Occipital lobe (tissue), 2 donors: ENCODE results near the gene HMCN2. TPM values are rescaled to one million over a fixed set of nuclear protein-coding genes. Genes with fewer than 3 reads are reported as not detected.
"Not testable (repeated sequence)": the region's sequence is repeated elsewhere in the genome, so short reads cannot be mapped to it uniquely, and the experiment has no call there.

ENCODE experiments used
- DNase-seq: peaks from one replicate; lab custom pipeline; 2025; lab: John Stamatoyannopoulos, UW
- total RNA-seq: library from RNA; depleted of rRNA; stranded (reverse); fragments of >200 nt; gene quantifications from one replicate; pipeline ENCODE4 v1.2.3, GENCODE V29; 2014

The HMCN2 gene
- total RNA-seq, 1 donor from 2014 or later = not detected

DNA sequence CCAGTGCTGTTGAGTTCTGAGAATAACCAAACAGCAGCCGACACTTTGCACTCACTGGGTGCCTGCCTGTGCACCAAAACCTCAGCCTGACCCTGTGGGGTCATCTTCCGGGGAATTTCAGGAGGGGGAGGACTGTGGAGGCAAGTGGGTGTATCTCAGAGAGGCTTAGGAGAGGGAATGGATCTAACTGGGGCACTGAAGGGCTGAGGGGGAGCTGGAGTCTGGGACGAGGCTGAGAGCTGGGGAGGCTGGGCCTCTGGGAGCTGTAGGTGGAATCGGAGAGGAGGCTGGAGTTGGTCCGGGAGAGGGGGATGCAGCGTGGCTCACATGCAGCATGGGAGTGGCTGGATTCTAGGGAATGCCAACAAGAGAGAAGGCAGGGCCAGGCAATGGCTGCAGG, 164.3 kb downstream of the HMCN2 start:
- DNase-seq = no peak

DNA sequence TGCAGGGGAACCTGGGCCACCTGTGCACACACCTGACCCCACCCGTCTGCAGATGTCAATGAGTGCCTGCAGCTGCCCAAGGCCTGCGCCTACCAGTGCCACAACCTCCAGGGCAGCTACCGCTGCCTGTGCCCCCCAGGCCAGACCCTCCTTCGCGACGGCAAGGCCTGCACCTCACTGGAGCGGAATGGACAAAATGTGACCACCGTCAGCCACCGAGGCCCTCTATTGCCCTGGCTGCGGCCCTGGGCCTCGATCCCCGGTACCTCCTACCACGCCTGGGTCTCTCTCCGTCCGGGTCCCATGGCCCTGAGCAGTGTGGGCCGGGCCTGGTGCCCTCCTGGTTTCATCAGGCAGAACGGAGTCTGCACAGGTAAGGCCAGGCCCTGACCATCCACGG, 164.7 kb downstream of the HMCN2 start:
- no peak for DNase-seq

DNA sequence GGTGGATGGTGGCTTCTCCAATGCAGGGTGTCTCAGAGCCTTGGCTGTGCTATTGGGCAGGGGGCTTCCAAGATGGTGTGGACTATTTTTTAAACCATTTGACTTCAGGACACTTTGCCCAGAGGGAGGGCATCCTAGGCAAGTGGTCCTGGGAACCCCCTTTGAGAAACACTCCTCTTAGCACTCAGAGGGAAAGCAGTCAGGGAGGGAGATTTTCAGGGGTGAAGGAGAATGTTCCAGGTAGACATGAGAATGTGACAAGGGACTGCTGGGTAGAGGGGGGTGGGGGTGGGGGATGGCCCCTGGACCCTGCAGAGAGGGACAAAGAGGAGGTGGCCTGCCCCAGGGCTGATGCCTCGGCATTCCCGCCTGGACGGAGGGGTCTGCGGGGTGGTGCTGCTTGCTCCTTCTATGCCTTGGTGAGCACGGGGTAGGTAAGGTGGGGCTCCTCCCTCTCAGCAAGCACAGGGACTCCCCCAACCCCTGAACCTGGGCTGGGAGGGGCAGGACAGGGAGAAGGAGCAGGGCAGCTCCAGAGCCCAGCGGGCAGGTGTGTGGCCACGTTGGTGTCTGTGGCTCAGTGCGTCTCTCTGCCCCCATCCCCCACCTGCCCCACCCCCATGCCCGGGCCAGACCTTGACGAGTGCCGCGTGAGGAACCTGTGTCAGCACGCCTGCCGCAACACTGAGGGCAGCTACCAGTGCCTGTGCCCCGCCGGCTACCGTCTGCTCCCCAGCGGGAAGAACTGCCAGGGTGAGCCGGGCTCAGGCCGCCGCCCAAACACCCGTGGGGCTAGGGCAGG, 165.4 kb downstream of the HMCN2 start:
- DNase-seq = no peak

DNA sequence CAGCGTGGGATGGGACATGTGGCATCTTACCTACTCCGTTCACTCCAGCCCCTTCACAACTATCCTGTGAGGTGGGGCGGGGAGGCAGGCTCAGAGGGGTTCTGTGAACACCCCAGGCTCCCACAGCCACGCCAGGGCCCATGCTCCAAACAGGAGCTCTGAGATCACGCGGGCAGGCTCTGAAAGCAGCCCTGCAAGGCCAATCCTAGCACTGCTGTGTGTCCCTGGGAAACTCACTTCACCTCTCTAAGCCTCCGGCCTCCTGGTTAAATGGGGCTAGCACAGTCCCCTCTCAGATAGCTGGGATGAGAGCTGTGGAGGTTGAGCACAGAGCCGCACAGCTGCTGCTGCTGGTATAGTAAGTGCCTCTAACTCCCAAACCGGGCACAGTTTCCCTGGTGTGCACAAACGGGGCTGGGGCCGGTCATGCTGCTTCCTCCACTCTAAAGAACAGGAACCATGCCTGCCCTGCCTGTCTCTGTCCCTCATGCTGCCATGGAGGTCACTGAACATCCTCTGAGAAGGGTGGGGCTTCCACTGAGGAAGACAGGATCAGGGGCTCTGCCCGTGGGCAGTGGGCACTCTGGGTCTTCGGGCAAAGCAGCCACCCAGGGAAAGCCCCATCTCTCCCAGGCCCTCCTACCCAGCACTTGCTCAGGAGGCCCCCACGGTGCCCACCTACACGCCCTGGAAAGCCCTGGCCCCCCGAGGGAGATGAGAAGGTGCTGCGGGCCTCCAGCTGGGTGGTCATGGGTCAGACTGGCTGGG, 166.2 kb downstream of the HMCN2 start:
- DNase-seq = no peak

DNA sequence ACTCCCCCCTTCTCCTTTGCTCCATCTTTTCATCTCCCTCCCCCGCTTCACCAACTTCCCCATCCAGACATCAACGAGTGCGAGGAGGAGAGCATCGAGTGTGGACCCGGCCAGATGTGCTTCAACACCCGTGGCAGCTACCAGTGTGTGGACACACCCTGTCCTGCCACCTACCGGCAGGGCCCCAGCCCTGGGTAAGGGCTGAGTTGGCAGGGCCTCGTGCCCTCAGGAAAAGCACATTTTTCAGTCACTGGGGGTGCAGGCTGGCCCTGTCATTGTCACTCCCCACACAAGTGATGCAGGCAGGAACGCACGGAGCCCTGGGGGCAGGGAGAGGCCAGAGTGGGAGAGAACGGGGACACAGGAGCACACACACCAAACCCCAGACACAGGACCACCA, 166.8 kb downstream of the HMCN2 start:
- no peak for DNase-seq

DNA sequence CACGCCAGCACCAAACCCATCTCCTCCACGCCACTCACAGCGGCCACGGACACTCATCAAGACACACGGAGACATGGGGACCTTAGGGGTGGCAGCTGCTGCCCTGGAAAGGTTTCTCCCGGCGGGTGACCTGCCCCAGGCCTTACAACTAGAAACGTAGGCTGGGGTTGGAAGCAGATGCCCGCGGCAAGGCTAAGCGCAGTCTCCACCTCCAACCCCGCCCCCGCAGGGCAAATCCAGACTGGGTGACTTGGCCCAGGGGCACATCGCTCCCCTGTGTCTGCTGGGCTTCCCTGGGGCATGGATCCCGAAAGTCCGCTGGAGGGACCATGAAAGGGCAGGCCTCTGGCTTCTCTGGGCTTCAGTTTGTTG, 167.2 kb downstream of the HMCN2 start:
- DNase-seq = no peak

DNA sequence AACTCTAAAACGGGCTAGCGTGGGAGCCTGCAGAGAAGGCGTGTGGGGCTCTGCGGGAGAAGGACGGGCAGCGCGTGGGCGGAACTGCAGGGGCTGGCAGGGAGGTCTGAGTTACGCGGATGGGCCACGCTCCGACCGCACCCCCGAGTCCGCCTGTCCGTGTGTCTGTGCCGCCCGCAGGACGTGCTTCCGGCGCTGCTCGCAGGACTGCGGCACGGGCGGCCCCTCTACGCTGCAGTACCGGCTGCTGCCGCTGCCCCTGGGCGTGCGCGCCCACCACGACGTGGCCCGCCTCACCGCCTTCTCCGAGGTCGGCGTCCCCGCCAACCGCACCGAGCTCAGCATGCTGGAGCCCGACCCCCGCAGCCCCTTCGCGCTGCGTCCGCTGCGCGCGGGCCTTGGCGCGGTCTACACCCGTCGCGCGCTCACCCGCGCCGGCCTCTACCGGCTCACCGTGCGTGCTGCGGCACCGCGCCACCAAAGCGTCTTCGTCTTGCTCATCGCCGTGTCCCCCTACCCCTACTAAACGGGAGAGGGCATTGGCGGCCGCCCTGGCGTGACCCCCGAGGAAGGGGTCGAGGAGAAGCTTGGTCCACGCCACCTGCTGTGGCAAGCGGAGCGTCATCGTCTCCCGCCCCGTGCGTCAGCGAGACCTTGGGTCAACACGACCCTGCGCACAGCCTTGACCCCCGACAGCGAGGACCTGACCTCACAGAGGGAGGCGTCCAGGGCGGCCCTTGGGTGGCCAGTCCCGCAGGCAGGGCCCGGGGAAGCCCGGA, 167.8 kb downstream of the HMCN2 start:
- DNase-seq = no peak

DNA sequence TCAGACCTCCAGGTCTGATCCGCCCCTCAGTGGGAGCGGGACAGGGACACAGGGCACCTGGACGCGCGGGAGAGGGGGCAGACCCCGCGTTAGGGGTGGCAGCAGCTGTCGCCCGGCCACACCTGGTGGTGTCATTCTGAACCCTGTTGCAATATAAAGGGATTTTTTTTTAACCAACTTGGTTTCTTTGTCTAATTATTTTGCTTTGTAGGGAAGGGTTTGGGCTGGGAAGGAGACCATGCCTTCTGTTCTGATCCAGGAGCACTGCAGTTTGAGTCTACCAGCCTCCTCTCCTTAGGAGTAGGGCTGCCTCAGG, 168.3 kb downstream of the HMCN2 start:
- DNase-seq = no peak

DNA sequence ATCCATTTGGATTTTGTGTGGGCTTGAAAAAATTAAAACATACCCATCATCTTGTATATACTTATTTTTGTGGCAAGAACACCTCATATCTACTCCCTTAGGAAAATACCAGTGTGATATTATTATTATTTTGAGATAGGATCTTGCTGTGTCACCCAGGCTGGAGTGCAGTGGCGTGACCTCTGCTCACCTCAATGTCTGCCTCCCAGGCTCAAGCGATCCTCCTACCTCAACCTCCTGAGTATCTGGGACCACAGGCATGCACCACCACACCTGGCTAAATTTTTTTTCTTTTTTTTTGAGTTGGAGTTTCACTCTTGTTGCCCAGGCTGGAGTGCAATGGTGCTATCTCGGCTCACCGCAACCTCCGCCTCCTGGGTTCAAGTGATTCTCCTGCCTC, 169.1 kb downstream of the HMCN2 start:
- not testable (repeated sequence) for DNase-seq

DNA sequence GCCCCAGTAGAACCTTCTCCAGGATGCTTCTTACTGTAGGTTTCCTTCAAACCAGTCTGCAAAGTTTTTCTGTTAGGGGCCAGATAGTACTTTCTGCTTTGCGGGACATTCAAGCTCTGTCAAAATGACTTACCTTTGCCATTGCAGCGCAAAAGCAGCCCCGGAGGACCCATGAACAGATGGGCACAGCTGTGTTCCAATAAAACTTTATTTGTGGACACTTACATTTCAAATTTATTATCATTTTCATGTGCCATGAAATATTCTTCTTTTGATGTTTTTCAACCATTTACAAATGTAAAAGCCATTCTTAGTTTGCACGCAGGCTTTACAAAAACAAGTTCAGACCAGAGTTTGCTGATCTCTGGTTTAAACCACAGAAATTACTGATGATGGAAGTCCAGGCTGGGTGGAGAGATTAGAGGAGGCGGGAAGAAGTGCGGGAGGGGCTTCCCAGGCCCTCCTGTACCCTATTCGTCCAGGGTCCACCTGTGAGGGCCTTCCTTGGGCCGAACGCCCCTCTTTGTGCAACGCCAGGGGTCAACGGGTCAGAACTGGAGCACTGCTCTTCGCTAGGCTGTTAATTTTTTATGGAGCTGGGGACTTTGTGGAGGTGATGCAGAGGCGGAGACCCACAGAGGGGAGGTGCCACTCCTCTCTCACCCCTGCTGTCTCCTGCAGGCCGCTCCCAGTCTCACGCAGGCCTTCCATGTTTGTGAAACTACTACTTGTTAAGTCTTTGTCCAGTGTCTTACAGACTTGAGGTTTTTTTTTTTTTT, 171.6 kb downstream of the HMCN2 start:
- no peak for DNase-seq

DNA sequence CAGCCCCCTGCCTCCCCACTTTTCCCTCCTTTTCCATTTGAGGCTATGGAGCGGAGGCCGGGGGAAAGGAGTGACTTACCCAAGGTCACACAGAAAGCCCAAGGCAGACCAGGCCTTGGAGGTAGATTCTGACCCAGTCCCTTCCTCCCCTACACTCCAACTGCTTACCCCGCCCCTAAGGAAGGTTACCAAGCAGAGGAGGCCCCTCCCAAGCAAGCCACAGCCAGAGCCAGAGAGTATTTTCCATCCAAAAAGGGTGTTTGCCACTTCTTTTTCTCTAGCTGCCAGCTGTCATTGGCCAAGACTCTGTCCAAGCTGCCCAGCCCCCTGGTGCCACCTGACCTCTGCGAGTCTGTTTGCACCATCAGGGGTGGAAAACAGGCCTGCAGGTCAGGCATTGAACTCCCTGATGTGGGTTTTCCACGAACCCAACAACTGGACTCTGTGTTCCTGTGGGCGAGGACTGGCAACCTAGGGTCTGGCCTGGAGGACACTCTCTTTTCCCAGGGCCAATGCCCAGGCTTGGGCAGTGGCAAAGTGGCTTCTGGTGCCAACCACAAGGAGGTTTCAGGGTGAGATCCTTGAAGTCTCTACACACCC, 172.9 kb downstream of the HMCN2 start:
- DNase-seq = no peak

DNA sequence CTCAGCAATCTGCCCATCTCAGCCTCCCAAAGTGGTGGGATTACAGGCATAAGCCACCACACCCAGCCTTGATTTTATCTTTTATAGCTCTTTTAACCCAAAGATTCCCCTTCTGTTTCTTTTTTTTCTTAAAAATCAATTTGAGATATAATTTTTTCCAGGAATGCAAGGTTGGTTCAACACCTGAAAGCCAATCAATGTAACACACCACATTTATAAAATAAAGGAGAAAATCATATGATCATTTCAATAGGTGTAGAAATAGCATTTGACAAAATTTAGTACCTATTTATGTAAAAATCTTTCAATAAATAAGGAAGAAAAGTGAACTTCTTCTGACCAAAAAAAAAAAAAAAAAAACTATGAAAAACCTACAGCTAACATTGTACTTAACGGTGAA, 175.5 kb downstream of the HMCN2 start:
- no peak for DNase-seq

DNA sequence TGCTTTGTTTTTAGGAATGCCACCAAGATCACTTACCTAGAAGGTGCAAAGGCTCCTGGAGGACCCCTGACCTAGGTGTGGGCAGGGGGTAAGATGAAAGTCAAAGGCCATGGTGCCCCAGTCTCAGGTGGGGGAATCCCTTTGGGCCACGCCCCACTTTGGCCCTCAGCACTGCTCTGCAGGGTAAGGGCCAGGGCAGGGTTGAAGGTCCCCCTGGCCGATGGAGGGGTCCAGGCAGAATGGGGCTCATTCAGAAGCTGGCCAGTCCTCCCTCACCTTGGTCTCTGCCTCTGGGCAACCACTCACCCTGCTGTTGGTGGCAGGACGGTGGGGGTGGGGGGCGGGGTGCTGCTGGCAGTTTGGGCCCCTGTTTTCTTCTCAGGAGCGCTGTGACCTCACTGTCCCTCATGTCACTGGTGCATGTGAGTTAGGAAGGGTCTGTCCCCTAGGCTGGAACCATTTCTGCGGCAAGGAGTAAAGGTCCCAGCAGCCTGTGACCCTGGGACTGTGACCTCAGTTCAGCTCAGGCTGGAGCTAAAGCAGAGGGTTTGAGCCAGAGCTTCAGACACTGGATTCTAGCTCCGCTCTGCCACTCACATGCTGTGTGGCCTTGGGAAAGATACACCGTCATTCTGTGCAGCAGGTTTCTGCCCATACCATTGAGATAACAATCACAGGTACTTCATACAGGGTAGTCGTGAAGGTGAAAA, 177.3 kb downstream of the HMCN2 start:
- DNase-seq = no peak

DNA sequence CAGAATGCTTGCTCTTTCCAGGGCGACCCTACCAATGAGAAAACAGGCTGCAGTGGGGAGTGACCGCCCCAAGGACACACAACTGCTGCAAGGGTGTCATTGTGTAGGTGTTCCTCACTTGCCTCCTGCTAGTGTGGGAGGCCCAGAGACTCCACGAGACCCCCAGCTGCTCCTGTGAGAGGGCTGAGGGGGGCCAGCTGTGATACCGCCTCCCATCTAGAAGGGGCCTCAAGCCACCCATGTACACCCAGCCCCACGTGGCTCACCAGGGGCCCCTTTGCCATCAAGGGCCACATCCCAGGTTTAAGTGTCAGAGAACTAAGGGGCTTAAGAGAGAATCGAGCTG, 177.9 kb downstream of the HMCN2 start:
- DNase-seq = no peak

DNA sequence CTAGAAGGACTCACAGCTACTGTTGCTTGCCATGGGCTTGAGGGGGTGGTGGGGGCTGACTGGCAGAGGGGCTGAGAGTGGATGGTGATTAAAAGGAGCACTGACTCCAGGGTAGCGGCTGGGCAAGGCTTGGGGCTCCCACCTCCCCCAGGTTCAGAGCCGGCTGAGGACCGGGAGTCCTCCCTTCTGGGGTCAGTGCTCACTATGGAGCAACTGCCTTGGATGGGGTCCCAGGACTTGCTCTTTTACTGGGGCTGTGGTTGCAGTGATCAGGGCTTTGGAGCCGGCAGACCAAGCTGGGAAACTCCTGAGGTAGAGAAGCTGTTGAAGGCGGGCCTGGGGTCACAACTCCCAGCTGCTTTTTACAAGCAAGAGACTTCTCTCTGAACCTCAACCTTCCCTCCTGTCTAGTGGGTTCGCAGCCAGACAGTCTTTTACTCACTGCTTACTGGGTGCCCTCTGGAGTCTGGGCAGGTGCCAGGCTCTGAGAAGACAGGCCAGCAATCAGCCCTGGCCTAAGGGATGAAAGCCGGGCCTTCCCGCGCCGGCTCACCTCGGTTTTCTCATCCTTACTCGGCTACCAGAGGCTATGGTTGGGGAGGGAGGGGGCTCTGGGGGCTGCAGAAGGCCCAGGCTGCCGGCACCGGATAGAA, 178.4 kb downstream of the HMCN2 start:
- DNase-seq = no peak

DNA sequence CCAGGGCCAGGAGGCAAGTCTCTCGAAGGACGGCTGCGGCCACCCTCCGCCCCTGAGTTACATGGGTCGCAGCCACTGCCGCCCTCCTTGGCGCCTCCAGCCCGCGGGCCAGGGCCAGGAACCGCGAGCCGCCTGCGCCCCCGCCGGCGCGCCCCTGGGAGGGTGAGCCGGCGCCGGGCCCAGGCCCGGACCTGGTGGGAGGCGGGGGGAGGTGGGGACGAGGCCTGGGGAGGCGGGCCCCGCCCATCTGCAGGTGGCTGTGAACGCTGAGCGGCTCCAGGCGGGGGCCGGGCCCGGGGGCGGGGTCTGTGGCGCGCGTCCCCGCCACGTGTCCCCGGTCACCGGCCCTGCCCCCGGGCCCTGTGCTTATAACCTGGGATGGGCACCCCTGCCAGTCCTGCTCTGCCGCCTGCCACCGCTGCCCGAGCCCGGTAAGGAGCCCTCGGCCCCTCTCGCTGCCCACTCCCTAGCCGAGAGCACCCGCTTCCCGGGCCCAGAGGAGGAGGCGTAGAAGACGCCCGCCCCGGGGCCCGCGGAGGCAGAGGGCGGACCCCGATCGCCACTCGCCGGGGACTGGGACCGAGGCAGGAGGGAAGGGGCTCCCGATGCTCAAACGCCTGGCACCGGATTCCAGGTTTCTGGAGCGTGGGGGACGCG, 179.1 kb downstream of the HMCN2 start, which contains the start of gene ASS1:
ASS1 (plus strand) TSS at position 397 of the 657 bp plus-strand sequence. CDS start 7,268 bp downstream, outside the sequence.
- DNase-seq = no peak

DNA sequence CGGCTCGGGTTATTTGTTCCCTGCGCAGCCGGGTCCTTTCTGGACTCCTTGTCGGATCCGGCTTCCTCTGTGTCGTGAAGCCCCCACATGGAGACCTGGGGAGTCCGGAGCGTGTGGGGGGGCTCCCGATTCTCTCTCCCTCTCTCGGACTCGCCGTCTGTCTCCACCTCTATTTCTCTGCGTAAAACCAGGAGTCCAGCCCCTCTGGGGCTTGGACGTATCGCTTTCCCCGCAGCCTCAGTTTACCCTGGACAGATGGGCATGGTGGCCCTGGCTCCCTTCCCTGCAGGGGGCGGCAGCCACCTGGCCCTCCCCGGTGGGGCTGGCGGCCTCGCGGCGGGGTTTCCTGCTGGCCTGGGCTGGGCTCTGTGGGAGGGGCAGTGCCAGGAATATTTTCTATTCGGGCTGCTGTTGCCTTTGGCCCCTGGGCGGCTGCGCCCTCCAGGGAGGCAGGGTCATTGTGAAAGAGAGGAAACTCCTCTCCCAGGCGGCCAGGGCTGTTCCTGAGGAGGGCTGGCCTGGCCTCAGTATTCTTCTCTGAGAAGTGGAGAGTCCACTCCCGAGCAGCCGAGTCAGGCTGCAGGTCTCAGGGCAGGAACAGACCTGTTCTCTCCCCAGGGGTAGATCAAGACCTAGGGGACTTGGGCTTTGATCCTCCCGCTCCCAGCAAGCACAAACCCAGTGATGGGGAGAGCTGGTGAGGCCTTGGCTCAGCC, 179.9 kb downstream of the HMCN2 start:
- DNase-seq = no peak

DNA sequence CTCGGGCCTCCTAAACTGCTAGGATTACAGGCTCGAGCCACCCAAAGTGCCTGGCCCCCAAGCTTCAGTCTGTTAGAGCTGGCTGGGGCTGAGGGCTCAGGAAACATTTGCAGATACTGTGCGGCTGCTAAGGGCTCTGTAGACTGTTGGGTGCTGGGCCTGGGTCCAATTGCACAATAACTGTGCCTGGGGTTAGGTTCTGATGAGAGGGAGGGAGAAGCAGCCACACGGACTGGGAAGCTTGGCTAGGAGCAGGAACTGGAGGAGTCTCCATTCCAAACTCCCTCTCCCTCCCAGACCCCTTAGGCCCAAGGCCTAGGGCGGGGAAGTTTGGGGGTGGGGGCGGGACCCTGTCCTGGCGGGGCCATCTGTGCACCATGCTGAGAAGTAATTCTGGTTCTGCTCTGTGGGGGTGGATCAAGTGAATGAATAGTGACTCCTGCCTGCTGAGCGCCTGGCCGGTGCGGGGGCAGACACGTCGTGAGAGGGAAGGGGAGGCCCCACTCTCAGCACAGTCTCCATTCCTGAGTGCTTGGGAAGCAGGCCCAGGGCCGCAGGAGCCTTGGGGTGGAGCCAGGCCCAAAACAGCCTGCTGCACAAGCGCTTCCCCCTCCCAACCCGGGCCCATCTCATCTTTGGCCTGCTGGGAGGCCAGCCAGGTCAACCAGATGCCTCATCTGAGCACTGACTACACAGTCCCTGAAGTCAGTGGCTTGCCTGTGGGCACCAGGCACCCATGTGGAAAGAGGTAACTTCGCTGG, 180.7 kb downstream of the HMCN2 start:
- DNase-seq = no peak
